ENCODE results near the gene IL31.
"Not testable (repeated sequence)": the region's sequence is repeated elsewhere in the genome, so short reads cannot be mapped to it uniquely, and the experiment has no call there.

DNA sequence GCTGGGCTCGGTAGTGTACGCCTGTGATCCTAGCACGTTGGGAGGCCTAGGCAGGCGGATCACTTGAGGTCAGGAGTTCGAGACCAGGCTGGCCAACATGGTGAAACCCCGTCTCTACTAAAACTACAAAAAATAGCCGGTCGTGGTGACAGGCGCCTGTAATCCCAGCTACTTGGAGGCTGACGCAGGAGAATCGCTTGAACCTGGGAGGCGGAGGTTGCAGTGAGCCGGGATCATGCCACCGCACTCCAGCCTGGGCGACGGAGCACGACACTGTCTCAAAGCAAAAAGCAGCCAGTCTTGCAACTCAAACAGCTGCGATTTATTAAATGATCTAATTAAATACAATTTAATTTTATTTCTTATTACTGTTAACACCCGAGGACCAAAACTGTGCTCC lies 28.8 kb upstream of the IL31 start:
- TF ChIP-seq POLR2A (IDR thresholded peaks at IDR 0.05) = not testable (repeated sequence)
- TF ChIP-seq, protein P1, sequence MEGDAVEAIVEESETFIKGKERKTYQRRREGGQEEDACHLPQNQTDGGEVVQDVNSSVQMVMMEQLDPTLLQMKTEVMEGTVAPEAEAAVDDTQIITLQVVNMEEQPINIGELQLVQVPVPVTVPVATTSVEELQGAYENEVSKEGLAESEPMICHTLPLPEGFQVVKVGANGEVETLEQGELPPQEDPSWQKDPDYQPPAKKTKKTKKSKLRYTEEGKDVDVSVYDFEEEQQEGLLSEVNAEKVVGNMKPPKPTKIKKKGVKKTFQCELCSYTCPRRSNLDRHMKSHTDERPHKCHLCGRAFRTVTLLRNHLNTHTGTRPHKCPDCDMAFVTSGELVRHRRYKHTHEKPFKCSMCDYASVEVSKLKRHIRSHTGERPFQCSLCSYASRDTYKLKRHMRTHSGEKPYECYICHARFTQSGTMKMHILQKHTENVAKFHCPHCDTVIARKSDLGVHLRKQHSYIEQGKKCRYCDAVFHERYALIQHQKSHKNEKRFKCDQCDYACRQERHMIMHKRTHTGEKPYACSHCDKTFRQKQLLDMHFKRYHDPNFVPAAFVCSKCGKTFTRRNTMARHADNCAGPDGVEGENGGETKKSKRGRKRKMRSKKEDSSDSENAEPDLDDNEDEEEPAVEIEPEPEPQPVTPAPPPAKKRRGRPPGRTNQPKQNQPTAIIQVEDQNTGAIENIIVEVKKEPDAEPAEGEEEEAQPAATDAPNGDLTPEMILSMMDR (IDR thresholded peaks at IDR 0.05) = not testable (repeated sequence)
